Measurements from ENCODE around the gene STAM2. TPM values are rescaled to one million over a fixed set of nuclear protein-coding genes. Genes with fewer than 3 reads are reported as not detected.
"Not testable (repeated sequence)": the region's sequence is repeated elsewhere in the genome, so short reads cannot be mapped to it uniquely, and the experiment has no call there.

The STAM2 gene
- total RNA-seq, 1 experiment from 2014 or later, result 27.6 TPM

- peaks cover 24% of the 10 kb centered on the region for H3K27me3 Mint-ChIP-seq (ENCODE audit: insufficient read depth, unreplicated experiment)
- intact Hi-C loops (cut with micrococcal nuclease), result no loop called here
- TF ChIP-seq CTCF (IDR thresholded peaks at IDR 0.05; ENCODE audit: unreplicated experiment), result no peak
- CTCF ChIA-PET, result no interaction called here
- no peak for DNase-seq (ENCODE audit: unreplicated experiment)
- no peaks in the 10 kb centered on the region for H3K36me3 Mint-ChIP-seq (ENCODE audit: insufficient read depth, unreplicated experiment)
- peaks cover 18% of the 10 kb centered on the region for H3K4me1 Mint-ChIP-seq (ENCODE audit: insufficient read depth, unreplicated experiment)
- H3K27ac Mint-ChIP-seq (ENCODE audit: low read depth, unreplicated experiment), result no peak overlapping the region
- no peak overlapping the region for H3K4me3 Mint-ChIP-seq (ENCODE audit: unreplicated experiment)
- POLR2A ChIA-PET, result interaction anchor here (0.7 kb wide), 1 partner anchor 8 kb away, joined by 3 read pairs; no protein-coding TSS in a partner anchor
- no peaks in the 10 kb centered on the region for H3K9me3 Mint-ChIP-seq (ENCODE audit: unreplicated experiment)
- BruUV-seq (replicated peaks), result no TSS peak
These were observed 80.4 kb downstream of the STAM2 start for GRCh38 chr2:152095146-152095545.

- POLR2A ChIA-PET, result no interaction called here
These were observed 81.5 kb downstream of the STAM2 start for GRCh38 chr2:152094014-152094413.

GRCh38 chr2:152093464-152093863 is 82.1 kb downstream of the STAM2 start:
- POLR2A ChIA-PET, result no interaction called here
- no peaks in the 10 kb centered on the region for H3K36me3 Mint-ChIP-seq (ENCODE audit: insufficient read depth, unreplicated experiment)
- DNase-seq (ENCODE audit: unreplicated experiment), result no peak
- H3K4me3 Mint-ChIP-seq (ENCODE audit: unreplicated experiment), result no peak overlapping the region
- H3K9me3 Mint-ChIP-seq (ENCODE audit: unreplicated experiment), result no peaks in the 10 kb centered on the region
- intact Hi-C loops (cut with micrococcal nuclease), result no loop called here
- CTCF ChIA-PET, result interaction anchor here (0.7 kb wide), 1 partner anchor 96 kb away, joined by 3 read pairs; no protein-coding TSS in a partner anchor
- H3K27me3 Mint-ChIP-seq (ENCODE audit: insufficient read depth, unreplicated experiment), result peaks cover 8% of the 10 kb centered on the region
- TF ChIP-seq CTCF (IDR thresholded peaks at IDR 0.05; ENCODE audit: unreplicated experiment), result no peak
- peaks cover 10% of the 10 kb centered on the region for H3K4me1 Mint-ChIP-seq (ENCODE audit: insufficient read depth, unreplicated experiment)
- BruUV-seq (replicated peaks), result no TSS peak
- H3K27ac Mint-ChIP-seq (ENCODE audit: low read depth, unreplicated experiment), result no peak overlapping the region

More at GRCh38 chr2:152094014-152094413, 81.5 kb downstream of the STAM2 start:
- Mint-ChIP-seq H3K9me3 (ENCODE audit: unreplicated experiment) (no peaks in the 10 kb centered on the region), H3K4me1 (ENCODE audit: insufficient read depth, unreplicated experiment) (peaks cover 11% of the 10 kb centered on the region), H3K36me3 (ENCODE audit: insufficient read depth, unreplicated experiment) (no peaks in the 10 kb centered on the region), H3K27ac (ENCODE audit: low read depth, unreplicated experiment) (no peak overlapping the region), H3K4me3 (ENCODE audit: unreplicated experiment) (no peak overlapping the region), H3K27me3 (ENCODE audit: insufficient read depth, unreplicated experiment) (peaks cover 13% of the 10 kb centered on the region)
- TF ChIP-seq CTCF (IDR thresholded peaks at IDR 0.05; ENCODE audit: unreplicated experiment), result no peak
- DNase-seq (ENCODE audit: unreplicated experiment), result no peak
- no TSS peak for BruUV-seq (replicated peaks)
- intact Hi-C loops (cut with micrococcal nuclease), result no loop called here
- CTCF ChIA-PET, result interaction anchor here (0.7 kb wide), 1 partner anchor 95 kb away, joined by 3 read pairs; no protein-coding TSS in a partner anchor

GRCh38 chr2:152092095-152092494 is 83.5 kb downstream of the STAM2 start:
- ChIA-PET POLR2A (no interaction called here), CTCF (interaction anchor here (0.7 to 1.6 kb wide), 3 partner anchors 54 to 425 kb away, joined by 3 read pairs; no protein-coding TSS in a partner anchor)
- H3K27ac Mint-ChIP-seq (ENCODE audit: low read depth, unreplicated experiment), result no peak overlapping the region
- no peaks in the 10 kb centered on the region for H3K36me3 Mint-ChIP-seq (ENCODE audit: insufficient read depth, unreplicated experiment)
- H3K9me3 Mint-ChIP-seq (ENCODE audit: unreplicated experiment), result no peaks in the 10 kb centered on the region
- H3K27me3 Mint-ChIP-seq (ENCODE audit: insufficient read depth, unreplicated experiment), result no peaks in the 10 kb centered on the region
- no peak overlapping the region for H3K4me3 Mint-ChIP-seq (ENCODE audit: unreplicated experiment)
- no peak for DNase-seq (ENCODE audit: unreplicated experiment)
- H3K4me1 Mint-ChIP-seq (ENCODE audit: insufficient read depth, unreplicated experiment), result no peaks in the 10 kb centered on the region
- intact Hi-C loops (cut with micrococcal nuclease), result no loop called here
- no TSS peak for BruUV-seq (replicated peaks)
- no peak for TF ChIP-seq CTCF (IDR thresholded peaks at IDR 0.05; ENCODE audit: unreplicated experiment)

- H3K4me1 Mint-ChIP-seq (ENCODE audit: insufficient read depth, unreplicated experiment); DNase-seq (ENCODE audit: unreplicated experiment); H3K27me3 Mint-ChIP-seq (ENCODE audit: insufficient read depth, unreplicated experiment); H3K4me3 Mint-ChIP-seq (ENCODE audit: unreplicated experiment); H3K9me3 Mint-ChIP-seq (ENCODE audit: unreplicated experiment); H3K36me3 Mint-ChIP-seq (ENCODE audit: insufficient read depth, unreplicated experiment); H3K27ac Mint-ChIP-seq (ENCODE audit: low read depth, unreplicated experiment); intact Hi-C loops (cut with micrococcal nuclease); BruUV-seq (replicated peaks): not testable (repeated sequence)
- CTCF ChIA-PET, result interaction anchor here (0.6 to 1.6 kb wide), 2 partner anchors 54 to 545 kb away, joined by 3 read pairs; no protein-coding TSS in a partner anchor
- POLR2A ChIA-PET, result interaction anchor here (0.7 kb wide), 1 partner anchor 545 kb away, joined by 3 read pairs; no protein-coding TSS in a partner anchor
These were observed 84.8 kb downstream of the STAM2 start for GRCh38 chr2:152090726-152091125.

Data from MCF 10A (cell line).